ENCODE data around the gene MALT1.

GRCh38 chr18:58631301-58631700 is 40.0 kb upstream of the MALT1 start:
- TF ChIP-seq ELF4 (IDR thresholded peaks at IDR 0.05): no peak
- no peak for TF ChIP-seq FOXA1 (IDR thresholded peaks at IDR 0.05)
- no peak for TF ChIP-seq BHLHE40 (IDR thresholded peaks at IDR 0.05; ENCODE audit: borderline replicate concordance)
- TF ChIP-seq ZNF384 (IDR thresholded peaks at IDR 0.05): no peak
